K562 (cell line): Measurements from ENCODE around the gene NFKB2. TPM values are rescaled to one million over a fixed set of nuclear protein-coding genes. Genes with fewer than 3 reads are reported as not detected.

Experiments
- ATAC-seq: fragments of 200-7000 bp; cut with Tn5 transposase; 3 replicates; pipeline ENCODE4 v1.9.1; 2020; ENCODE audit warnings: moderate library complexity
- BruUV-seq: library from RNA; stranded (reverse); fragments of 400-500 nt; replicated peaks from 2 replicates; lab custom pipeline; 2021; lab: Mats Ljungman, UMichigan
- CTCF ChIA-PET: fragments of 300-600 bp; formaldehyde crosslinking; extraction: SDS; loops from one replicate; lab custom pipeline; 2021; ENCODE audit warnings: low intra/inter-chr PET ratio; lab: Yijun Ruan, JAX
- POLR2A ChIA-PET: fragments of 300-600, 350-650 bp; sonication (Branson Sonifier 250); formaldehyde crosslinking; extraction: SDS; loops from one replicate; lab custom pipeline; 2021; ENCODE audit warnings: antibody characterized with exemption, inconsistent platforms; lab: Yijun Ruan, JAX
- DNase-seq, 4 experiments: peaks; one replicate each; pipeline versions ENCODE4 v3.0.0 to v3.0.0-alpha.2; 2011 to 2018; ENCODE audit warnings: low spot score in 3 of 4, mixed read lengths in 3 of 4; ENCODE audit errors: extremely low read depth in 1 of 4
- FAIRE-seq: peaks from 2 replicates; lab custom pipeline; 2011; peaks lifted over from hg19 to GRCh38; lab: Jason Lieb, UNC
- H2AFZ ChIP-seq: 2 replicates; pipeline ENCODE4 v1.6.0; 2011; ENCODE audit warnings: low read depth, low read length, control low read depth, inconsistent platforms
- H3K27ac ChIP-seq: fragments of 200-600 bp; 3 replicates; pipeline ENCODE4 v1.8.0; 2011; ENCODE audit warnings: low read depth, mild to moderate bottlenecking, control low read depth, inconsistent platforms, low read length, moderate library complexity, mixed read lengths; ENCODE audit errors: extremely low read depth
- H3K27me3 ChIP-seq, 2 experiments: fragments of 300-600 bp in 1 of 2; 2 replicates in 1 of 2; 3 replicates in 1 of 2; pipeline versions ENCODE4 v1.6.0 to v1.8.0; 2011; ENCODE audit warnings: inconsistent platforms in 2 of 2, low read length in 2 of 2, mild to moderate bottlenecking in 1 of 2, mixed read lengths in 1 of 2, moderate library complexity in 1 of 2; ENCODE audit not compliant: control insufficient read depth in 2 of 2, insufficient read depth in 2 of 2
- H3K36me3 ChIP-seq: fragments of 300-600 bp; 3 replicates; pipeline ENCODE4 v1.8.0; 2011; ENCODE audit warnings: mild to moderate bottlenecking, low read length, inconsistent platforms; ENCODE audit not compliant: control insufficient read depth, insufficient read depth
- H3K4me1 ChIP-seq, 2 experiments: fragments of 200-600 bp in 1 of 2; replicated peaks in 1 of 2; 2 replicates in 1 of 2; 3 replicates in 1 of 2; pipeline versions ENCODE4 v1.5.1 to v1.8.0; 2011; ENCODE audit warnings: inconsistent platforms in 2 of 2, low read length in 2 of 2, mild to moderate bottlenecking in 1 of 2, mixed read lengths in 1 of 2, moderate library complexity in 1 of 2; ENCODE audit not compliant: control insufficient read depth in 2 of 2, insufficient read depth in 2 of 2
- H3K4me2 ChIP-seq: 2 replicates; pipeline ENCODE4 v1.6.1; 2011; ENCODE audit warnings: low read length, control low read depth, inconsistent platforms, mixed read lengths; ENCODE audit not compliant: insufficient read depth
- H3K4me3 ChIP-seq: fragments of 200-600 bp; sonication (generic), shearing (Covaris generic); 2 replicates; pipeline ENCODE4 v1.5.1; 2016; ENCODE audit warnings: control low read depth, inconsistent platforms
- H3K79me2 ChIP-seq: fragments of 200-600 bp; 3 replicates; pipeline ENCODE4 v1.8.0; 2011; ENCODE audit warnings: low read length, inconsistent platforms; ENCODE audit not compliant: control insufficient read depth, insufficient read depth
- H3K9ac ChIP-seq, 2 experiments: 2 replicates each; pipeline versions ENCODE4 v1.6.0 to v1.6.1; 2011; ENCODE audit warnings: low read depth in 2 of 2, low read length in 2 of 2, control low read depth in 1 of 2, inconsistent platforms in 1 of 2, mild to moderate bottlenecking in 1 of 2, mixed read lengths in 1 of 2; ENCODE audit not compliant: insufficient read depth in 1 of 2
- H3K9me1 ChIP-seq: one replicate; pipeline ENCODE4 v1.6.0; 2011; ENCODE audit warnings: inconsistent platforms, mild to moderate bottlenecking, low read length, moderate library complexity; ENCODE audit not compliant: control insufficient read depth, insufficient read depth
- H3K9me3 ChIP-seq: replicated peaks from 2 replicates; pipeline ENCODE4 v1.5.1; 2011; ENCODE audit warnings: low read depth, low read length, inconsistent platforms; ENCODE audit not compliant: control insufficient read depth, insufficient read depth
- H4K20me1 ChIP-seq: replicated peaks from 2 replicates; pipeline ENCODE4 v1.6.1; 2011; ENCODE audit warnings: low read length, inconsistent platforms, mixed read lengths; ENCODE audit not compliant: control insufficient read depth, insufficient read depth
- CBFA2T2 ChIP-seq: fragments of 450-650 bp; conservative IDR thresholded peaks from 2 replicates; pipeline ENCODE4 v1.6.1; 2017; ENCODE audit warnings: mild to moderate bottlenecking
- DMBX1 ChIP-seq: fragments of 250-450 bp; sonication (Bioruptor Pico); IDR thresholded peaks from 2 replicates; pipeline ENCODE4 v1.8.0; 2022; ENCODE audit warnings: inconsistent platforms, mild to moderate bottlenecking, moderate library complexity, borderline replicate concordance
- FOXA3 ChIP-seq, 2 experiments: fragments of 450-650 bp in 1 of 2; sonication (generic) in 1 of 2; formaldehyde crosslinking; IDR thresholded peaks in 1 of 2; conservative IDR thresholded peaks in 1 of 2; 2 replicates each; pipeline versions ENCODE4 v1.4.0 to v1.8.0; 2020 to 2022; ENCODE audit warnings: mild to moderate bottlenecking in 2 of 2, missing genetic modification reagents in 1 of 2
- FOXJ3 ChIP-seq: sonication (generic); formaldehyde crosslinking; IDR thresholded peaks from 2 replicates; pipeline ENCODE4 v1.4.0; 2020; ENCODE audit warnings: mild to moderate bottlenecking, missing genetic modification reagents
- HNRNPL ChIP-seq: fragments of 200-400 bp; formaldehyde crosslinking; IDR thresholded peaks from 2 replicates; pipeline ENCODE4 v1.6.1; 2017; ENCODE audit warnings: low read depth, mild to moderate bottlenecking, low read length
- HOXB6 ChIP-seq: fragments of 250-450 bp; sonication (Bioruptor Pico); IDR thresholded peaks from 2 replicates; pipeline ENCODE4 v1.5.1; 2022; ENCODE audit warnings: mild to moderate bottlenecking, borderline replicate concordance
- KDM1A ChIP-seq, 2 experiments: fragments of 450-650 bp; IDR thresholded peaks; 2 replicates each; pipeline ENCODE4 v1.6.1; 2016; ENCODE audit warnings: mild to moderate bottlenecking in 2 of 2
- KLF1 ChIP-seq: fragments of 450-650 bp; IDR thresholded peaks from 2 replicates; pipeline ENCODE4 v1.6.1; 2016; ENCODE audit warnings: missing genetic modification characterization, missing compliant biosample characterization
- NBN ChIP-seq: fragments of 450-650 bp; IDR thresholded peaks from 2 replicates; pipeline ENCODE4 v1.6.1; 2016; ENCODE audit warnings: low read depth, mild to moderate bottlenecking
- NFXL1 ChIP-seq: fragments of 450-650 bp; formaldehyde crosslinking; IDR thresholded peaks from 2 replicates; pipeline ENCODE4 v1.4.0; 2021; ENCODE audit warnings: mild to moderate bottlenecking
- NR2F6 ChIP-seq: fragments of 450-650 bp; formaldehyde crosslinking; IDR thresholded peaks from 2 replicates; pipeline ENCODE4 v1.4.0; 2020; ENCODE audit warnings: mild to moderate bottlenecking
- POLR2A ChIP-seq: fragments of 450-650 bp; conservative IDR thresholded peaks from 2 replicates; pipeline ENCODE4 v1.6.1; 2016
- TOE1 ChIP-seq, 2 experiments: fragments of 450-650 bp in 1 of 2; sonication (generic) in 1 of 2; formaldehyde crosslinking in 1 of 2; IDR thresholded peaks; 2 replicates each; pipeline versions ENCODE4 v1.7.1 to v1.8.0; 2016 to 2022; ENCODE audit warnings: borderline replicate concordance in 2 of 2, mild to moderate bottlenecking in 2 of 2, antibody characterized with exemption in 1 of 2, inconsistent platforms in 1 of 2, low read depth in 1 of 2, missing genetic modification reagents in 1 of 2, moderate library complexity in 1 of 2
- TRIM28 ChIP-seq: fragments of 450-650 bp; IDR thresholded peaks from 2 replicates; pipeline ENCODE4 v1.6.1; 2017
- ZNF561 ChIP-seq: fragments of 450-650 bp; formaldehyde crosslinking; conservative IDR thresholded peaks from 2 replicates; pipeline ENCODE4 v1.4.0; 2020; ENCODE audit warnings: mild to moderate bottlenecking, moderate library complexity
- ZNF707 ChIP-seq: fragments of 250-450 bp; sonication (Bioruptor Pico); conservative IDR thresholded peaks from 2 replicates; pipeline ENCODE4 v1.8.0; 2022; ENCODE audit warnings: inconsistent platforms, mild to moderate bottlenecking, moderate library complexity
- ZNF77 ChIP-seq: fragments of 250-450 bp; sonication (Bioruptor Pico); IDR thresholded peaks from 2 replicates; pipeline ENCODE4 v1.5.0; 2020
- WGBS: fragments of 100-300 bp; shearing (Covaris generic); methylation state at CpG from one replicate; pipeline ENCODE4 v1.1.6; 2016; ENCODE audit warnings: low coverage, mixed read lengths; ENCODE audit not compliant: insufficient coverage; ENCODE audit errors: missing lambda C conversion rate; 5-methylcytosine and 5-hydroxymethylcytosine counted together
- in situ Hi-C: fragments of 300-500 bp; cut with MboI; formaldehyde crosslinking; loops from 4 replicates; pipeline ENCODE4 v1.15.0; 2018; ENCODE audit warnings: inconsistent platforms, mixed read lengths
- intact Hi-C: fragments of 100-400 bp; cut with micrococcal nuclease; formaldehyde crosslinking; loops from 2 replicates; pipeline ENCODE4 v1.14.2; 2022
- polyA plus RNA-seq, 8 experiments: library from polyadenylated mRNA; depleted of rRNA in 4 of 8; stranded (reverse) in 5 of 8; unstranded in 3 of 8; fragments of >200 nt; fragmentation: Nextera tagmentation in 2 of 8; fragmentation: Illumina TruSeq in 1 of 8; extraction: Ambion mirVana in 2 of 8; extraction: Trizol in 1 of 8; gene quantifications; 2 replicates each; pipeline versions ENCODE4 v1.2.1 to v1.2.3, GENCODE V29; 2011 to 2014; ENCODE audit warnings: inconsistent platforms in 1 of 8, missing spikeins in 1 of 8
- total RNA-seq, 7 experiments: library from RNA; depleted of rRNA in 6 of 7; stranded (reverse); fragments of >200 nt in 6 of 7; fragmentation: Illumina TruSeq in 2 of 7; extraction: Trizol in 2 of 7; gene quantifications; 2 replicates each; pipeline versions ENCODE4 v1.2.1 to v1.2.3, GENCODE V29; 2011 to 2021; ENCODE audit warnings: low replicate concordance in 1 of 7
- TF ChIP-seq, protein P1 (sequence below), 2 experiments: fragments of 450-650 bp; IDR thresholded peaks; 2 replicates each; pipeline ENCODE4 v1.6.1; 2018; ENCODE audit warnings: mild to moderate bottlenecking in 2 of 2, low read depth in 1 of 2; ENCODE audit not compliant: partially characterized antibody in 2 of 2

NFKB2 gene
- total and polyA plus RNA-seq, 9 of the 15 experiments (the other 6 are each of a cell fraction or from before 2014, with no cell fraction given): 0.07 to 20.3 (median 7.9) TPM

DNA sequence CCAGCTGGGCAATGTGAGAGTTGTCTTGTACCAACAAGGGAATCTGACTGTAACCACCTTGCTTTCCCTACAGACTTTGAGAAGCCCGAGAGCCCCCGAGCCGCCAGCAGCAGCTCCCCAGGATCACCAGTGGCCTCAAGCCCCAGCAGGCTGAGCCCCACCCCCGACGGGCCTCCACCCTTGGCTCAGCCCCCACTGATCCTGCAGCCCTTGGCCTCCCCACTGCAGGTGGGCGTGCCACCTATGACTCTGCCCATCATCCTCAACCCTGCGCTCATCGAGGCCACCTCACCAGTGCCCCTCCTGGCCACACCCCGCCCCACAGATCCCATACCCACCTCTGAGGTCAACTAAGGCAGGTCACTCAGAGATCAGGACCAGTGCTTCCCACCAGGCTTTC is 13.5 kb upstream of the NFKB2 start:
- Histone ChIP-seq H3K9me3 (no peaks in the 10 kb centered on the region), H3K4me1 (peaks cover 0 to 3% of the 10 kb centered on the region in 2 experiments; a peak in 2 of 5 replicates), H3K9ac (no peak overlapping the region), H3K4me3 (no peak overlapping the region), H3K79me2 (no peaks in the 10 kb centered on the region), H3K27me3 (no peaks in the 10 kb centered on the region), H3K9me1 (no peaks in the 10 kb centered on the region), H2AFZ (no peak overlapping the region), H3K4me2 (no peak overlapping the region), H3K27ac (no peak overlapping the region), H3K36me3 (peaks cover 30% of the 10 kb centered on the region; the same call in 2 of the 3 replicates), H4K20me1 (no peaks in the 10 kb centered on the region)
- no TSS peak for BruUV-seq
- ATAC-seq: no peak
- ChIA-PET POLR2A (interaction anchor here (0.6 to 1.1 kb wide), 4 partner anchors 9 to 214 kb away, joined by 3 read pairs; no protein-coding TSS in a partner anchor), CTCF (no interaction called here)
- DNase-seq: no peak
- in situ Hi-C loops: loop anchor here (25.0 kb wide), 1 partner anchor 205 kb away; no protein-coding TSS in a partner anchor
- 93% methylated on average over 5 of the region's 9 CpGs for WGBS
- no peak for TF ChIP-seq NR2F6 (CRISPR knock-in tag)
- no peak for TF ChIP-seq TOE1 (IDR thresholded peaks at IDR 0.05; ENCODE audit: borderline replicate concordance)
- TF ChIP-seq TOE1 (CRISPR knock-in tag; IDR thresholded peaks at IDR 0.05; ENCODE audit: borderline replicate concordance, low read depth): no peak
- no peak for TF ChIP-seq NFXL1 (CRISPR knock-in tag)
- no peak for TF ChIP-seq DMBX1 (CRISPR knock-in tag)
- no peak for TF ChIP-seq NBN
- no peak for TF ChIP-seq CBFA2T2
- no peak for TF ChIP-seq HOXB6 (CRISPR knock-in tag)
- TF ChIP-seq FOXJ3 (CRISPR knock-in tag): no peak
- TF ChIP-seq ZNF77 (CRISPR knock-in tag): no peak
- no peak for TF ChIP-seq HNRNPL
- no peak for TF ChIP-seq ZNF561 (CRISPR knock-in tag)
- no peak for TF ChIP-seq TRIM28
- TF ChIP-seq, protein P1, sequence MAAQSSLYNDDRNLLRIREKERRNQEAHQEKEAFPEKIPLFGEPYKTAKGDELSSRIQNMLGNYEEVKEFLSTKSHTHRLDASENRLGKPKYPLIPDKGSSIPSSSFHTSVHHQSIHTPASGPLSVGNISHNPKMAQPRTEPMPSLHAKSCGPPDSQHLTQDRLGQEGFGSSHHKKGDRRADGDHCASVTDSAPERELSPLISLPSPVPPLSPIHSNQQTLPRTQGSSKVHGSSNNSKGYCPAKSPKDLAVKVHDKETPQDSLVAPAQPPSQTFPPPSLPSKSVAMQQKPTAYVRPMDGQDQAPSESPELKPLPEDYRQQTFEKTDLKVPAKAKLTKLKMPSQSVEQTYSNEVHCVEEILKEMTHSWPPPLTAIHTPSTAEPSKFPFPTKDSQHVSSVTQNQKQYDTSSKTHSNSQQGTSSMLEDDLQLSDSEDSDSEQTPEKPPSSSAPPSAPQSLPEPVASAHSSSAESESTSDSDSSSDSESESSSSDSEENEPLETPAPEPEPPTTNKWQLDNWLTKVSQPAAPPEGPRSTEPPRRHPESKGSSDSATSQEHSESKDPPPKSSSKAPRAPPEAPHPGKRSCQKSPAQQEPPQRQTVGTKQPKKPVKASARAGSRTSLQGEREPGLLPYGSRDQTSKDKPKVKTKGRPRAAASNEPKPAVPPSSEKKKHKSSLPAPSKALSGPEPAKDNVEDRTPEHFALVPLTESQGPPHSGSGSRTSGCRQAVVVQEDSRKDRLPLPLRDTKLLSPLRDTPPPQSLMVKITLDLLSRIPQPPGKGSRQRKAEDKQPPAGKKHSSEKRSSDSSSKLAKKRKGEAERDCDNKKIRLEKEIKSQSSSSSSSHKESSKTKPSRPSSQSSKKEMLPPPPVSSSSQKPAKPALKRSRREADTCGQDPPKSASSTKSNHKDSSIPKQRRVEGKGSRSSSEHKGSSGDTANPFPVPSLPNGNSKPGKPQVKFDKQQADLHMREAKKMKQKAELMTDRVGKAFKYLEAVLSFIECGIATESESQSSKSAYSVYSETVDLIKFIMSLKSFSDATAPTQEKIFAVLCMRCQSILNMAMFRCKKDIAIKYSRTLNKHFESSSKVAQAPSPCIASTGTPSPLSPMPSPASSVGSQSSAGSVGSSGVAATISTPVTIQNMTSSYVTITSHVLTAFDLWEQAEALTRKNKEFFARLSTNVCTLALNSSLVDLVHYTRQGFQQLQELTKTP (IDR thresholded peaks at IDR 0.05; ENCODE audit: low read depth in 1 of 2, partially characterized antibody in 2 of 2): no peak
- TF ChIP-seq KDM1A (IDR thresholded peaks at IDR 0.05): no peak
- no peak for TF ChIP-seq FOXA3 (CRISPR knock-in tag; conservative IDR thresholded peaks at IDR 0.05 in 1 of 2, IDR thresholded peaks at IDR 0.05 in 1 of 2)
- no peak for TF ChIP-seq KLF1
- no peak for TF ChIP-seq POLR2A
- TF ChIP-seq ZNF707 (CRISPR knock-in tag): no peak
- intact Hi-C loops: no loop called here
- FAIRE-seq: no peak
